HG02938 (cell line): Measurements from ENCODE around the gene TAF10.

Source experiments
- ATAC-seq: cut with Tn5 transposase; IDR thresholded peaks from one replicate; pipeline ENCODE4 v1.9.1; 2021; ENCODE audit warnings: mild to moderate bottlenecking, moderate library complexity; ENCODE audit not compliant: unreplicated experiment

The TAF10 gene

DNA sequence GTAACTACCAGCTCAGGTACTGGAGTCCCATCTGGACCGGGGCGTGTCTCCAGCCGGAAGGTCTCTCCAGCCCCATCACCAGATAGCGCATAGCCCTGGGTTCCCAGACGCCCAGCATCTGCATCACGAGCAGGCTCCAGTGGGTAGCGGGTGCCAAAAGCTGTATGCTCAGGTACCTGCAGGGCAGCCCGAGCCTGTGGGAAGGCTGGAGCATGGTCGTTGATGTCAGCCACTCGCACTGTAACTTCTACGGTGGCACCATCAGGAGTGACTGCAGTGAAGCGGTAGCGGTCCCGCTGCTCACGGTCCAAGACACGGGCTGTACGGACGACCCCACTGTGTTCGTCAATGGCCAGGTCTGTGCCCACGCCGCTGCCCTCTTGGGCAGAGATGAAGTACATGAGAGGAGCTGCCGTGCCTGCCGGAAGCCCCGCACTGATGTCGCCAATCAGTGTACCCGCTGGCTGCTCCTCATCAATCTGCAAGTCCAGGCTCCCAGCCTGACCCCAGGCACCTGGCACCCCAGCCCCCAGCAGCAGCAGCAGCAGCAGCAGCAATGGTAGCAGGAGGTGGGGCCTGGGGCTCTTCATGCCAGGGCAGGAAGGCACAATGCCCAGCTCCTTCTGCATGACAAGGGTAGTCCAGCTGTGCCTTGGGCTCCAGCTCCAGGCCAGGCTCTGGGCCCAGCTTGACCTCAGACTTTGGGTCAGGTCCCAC lies 29.1 kb upstream of the TAF10 start:
- no peak for ATAC-seq

DNA sequence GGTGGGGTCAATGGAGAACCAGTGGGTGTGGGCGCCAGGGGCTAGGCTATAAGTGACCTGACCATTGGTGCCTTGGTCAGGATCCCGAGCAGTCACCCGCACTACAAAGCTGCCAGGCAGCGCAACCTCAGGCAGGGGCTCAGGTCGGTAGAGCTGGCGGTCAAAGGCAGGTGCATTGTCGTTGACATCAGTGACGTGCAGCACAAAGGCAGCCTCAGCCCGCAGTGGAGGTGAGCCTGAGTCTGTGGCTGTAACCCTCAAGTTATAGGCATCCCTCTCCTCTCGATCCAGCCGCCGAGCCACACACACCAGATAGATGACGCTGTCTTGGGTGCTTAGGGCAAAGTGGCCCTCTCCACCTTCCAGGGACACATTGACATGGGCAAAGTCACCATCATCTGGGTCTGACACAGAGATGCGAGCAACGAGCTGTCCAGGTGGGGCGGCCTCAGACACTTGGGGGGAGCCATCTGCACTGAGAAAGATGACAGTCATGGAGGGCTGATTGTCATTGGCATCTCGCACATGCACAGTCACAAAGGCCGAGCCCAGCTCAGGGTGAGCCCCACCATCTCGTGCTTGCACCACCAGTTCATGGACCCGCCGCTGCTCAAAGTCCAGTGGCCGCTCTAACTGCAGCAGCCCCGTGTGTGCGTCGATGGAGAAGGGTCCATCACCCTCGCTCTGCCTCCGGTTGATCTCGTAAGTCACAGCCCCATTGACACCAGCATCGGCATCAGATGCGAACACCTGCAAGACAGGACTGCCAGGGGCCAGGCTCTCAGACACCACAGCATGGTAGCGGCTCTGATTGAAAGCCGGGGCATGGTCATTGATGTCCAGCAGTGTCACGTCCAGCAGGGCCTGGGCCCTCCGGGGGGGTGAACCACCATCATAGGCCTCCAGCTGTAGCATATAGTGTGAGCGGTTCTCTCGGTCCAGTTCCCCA lies 28.3 kb upstream of the TAF10 start:
- ATAC-seq: no peak

DNA sequence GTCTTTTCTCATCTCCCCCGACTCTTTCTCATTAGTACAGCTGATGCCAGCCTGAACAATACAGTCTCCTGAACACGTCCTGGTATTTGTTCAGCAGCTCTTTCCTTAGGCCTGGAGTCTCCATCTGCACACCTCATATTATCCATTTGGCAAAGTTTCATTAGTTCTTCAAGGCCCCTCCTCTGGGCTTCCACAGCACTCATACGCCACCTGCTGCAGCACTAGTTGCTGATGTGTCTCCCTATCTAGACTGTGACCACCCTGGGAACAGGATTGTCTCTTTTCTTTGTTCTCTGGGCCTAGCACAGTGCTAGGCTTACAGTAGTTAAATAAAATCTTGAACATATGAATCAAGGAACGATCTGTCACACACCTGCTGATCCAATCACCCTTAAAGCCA lies 26.4 kb upstream of the TAF10 start:
- no peak for ATAC-seq

DNA sequence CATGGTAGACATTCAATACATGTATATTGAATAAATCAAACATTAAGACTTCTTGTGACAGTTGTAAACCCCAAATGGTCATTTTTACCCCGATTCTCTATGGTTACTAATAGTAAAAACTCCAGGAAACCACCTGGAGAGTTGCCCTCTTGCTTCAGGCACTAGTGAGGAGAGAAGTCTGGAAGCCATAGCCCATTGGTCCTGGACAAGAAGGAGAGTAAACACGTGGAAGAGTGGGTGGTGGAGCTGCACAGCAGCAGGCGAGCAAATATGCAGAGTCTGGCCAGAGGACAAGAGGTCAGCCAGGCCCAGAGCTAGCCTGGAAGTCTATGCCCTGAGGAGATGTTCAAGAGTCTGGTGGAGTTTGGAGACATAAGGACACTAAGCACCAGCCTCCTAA lies 25.9 kb upstream of the TAF10 start:
- no peak for ATAC-seq

DNA sequence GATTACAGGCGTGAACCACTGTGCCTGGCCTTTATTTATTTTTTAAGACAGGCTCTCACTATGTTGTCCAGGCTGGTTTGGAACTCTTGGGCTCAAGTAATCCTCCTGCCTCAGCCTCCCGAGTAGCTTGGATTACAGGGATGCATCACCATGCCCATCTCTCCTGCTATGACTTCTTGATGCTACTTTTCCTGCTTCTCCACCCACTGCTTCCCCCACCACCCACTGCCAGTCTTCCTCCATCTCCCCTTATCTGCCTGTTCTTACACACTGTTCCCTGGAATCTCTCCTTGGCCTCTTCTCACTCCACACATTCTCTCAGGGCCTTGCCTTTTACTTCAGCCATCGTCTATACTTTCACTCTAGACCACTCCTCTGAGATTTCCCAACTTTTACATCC lies 24.5 kb upstream of the TAF10 start:
- ATAC-seq: no peak

DNA sequence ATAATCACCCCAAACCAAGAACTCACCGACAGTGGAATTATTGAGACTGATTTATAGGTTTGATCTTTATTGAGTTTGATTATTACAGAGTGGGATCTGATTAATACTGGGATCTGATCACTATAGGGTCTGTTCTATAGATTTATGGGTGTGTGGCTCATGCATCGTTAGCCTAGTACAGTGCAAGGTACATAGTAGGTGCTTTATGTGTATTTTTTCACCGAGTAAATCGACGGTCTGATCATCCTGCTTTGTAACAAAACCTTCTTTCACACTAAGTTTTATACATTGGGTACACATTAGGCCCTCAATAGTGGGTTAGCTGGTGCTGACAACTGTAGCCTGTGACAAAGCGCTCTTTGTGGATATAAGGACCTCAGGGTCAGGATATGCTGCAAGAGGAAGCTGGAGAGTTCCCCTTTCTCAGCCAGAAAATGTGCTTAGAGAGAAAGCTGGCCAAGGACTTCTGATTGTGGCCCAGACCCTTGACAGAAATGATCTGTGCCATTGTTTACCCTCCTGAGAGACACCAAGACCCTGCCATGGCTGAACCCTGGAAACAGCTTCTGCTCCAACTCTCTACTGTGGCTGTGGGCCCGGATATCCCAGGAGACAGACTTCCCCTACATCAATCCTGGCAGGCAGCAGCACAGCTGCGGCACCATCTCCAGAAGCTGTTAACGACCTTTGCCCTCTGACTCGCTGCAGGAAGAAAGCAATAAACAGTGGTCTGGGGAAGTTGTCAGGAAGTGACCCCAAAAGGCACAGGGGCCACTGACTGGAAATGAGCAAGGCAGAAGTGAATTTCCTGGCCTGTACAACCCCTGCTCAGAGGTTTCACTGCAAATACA lies 23.3 kb upstream of the TAF10 start:
- ATAC-seq: no peak

DNA sequence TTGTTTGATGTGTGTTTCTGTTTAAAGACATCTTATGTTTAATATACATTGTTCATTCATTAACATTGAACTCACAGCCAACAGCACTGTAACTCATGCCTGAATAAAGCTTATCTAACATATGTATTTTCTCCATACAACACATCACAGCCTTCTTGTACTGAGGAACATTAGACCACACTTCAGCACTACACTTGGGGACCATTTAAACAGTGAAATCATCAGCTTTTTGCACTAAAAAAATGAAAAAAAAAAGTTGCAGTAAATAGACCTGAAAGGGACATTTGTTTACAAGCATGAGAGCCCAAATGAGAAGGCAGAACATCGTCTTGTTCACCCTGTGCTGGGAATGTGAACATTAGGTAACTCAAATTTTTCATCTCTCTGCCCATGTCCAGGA lies 22.5 kb upstream of the TAF10 start:
- ATAC-seq: no peak

DNA sequence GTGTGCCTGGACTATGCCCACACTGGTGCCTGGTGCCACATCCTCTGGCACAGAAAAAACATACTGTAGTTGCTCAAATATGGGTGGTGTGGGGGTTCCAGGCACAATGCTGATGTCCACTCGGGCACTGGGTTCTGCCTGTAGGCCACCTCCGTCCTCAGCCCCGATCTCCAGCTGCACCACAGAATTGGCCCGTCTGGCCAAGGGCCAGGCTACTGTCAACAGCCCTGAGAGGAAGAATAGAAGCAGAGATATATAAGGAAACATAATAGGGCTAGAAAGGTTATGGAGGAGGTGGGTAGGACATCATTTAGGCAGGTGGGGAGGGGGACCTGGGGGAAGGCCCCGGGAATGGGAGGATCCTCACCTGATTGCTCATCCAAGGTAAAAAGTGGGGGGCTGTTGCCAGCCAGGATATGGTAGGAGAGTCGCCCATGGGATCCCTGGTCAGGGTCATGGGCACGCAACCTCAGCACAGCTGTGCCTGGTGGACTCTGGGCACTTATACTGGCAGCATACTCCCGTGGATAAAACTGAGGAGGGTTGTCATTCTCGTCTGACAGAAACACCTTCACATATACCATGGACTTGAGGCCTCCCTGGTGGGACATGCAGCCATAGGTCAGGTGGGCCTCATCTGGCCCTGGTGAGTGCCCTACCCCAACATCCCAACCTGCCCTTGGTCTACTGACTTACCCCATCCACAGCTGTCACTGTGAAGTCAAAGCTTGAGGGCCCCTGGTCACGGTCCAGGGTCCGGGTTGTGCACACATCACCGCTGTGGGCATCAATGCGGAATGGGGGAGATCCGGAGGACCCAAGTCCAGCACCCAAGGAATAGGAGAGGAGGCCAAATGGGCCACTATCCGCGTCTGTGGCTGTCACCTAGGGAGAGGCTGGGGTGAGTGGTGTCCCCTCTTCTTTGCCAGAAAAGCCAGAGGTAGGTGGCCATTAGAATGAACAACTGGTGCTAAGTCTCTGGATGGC lies 21.7 kb upstream of the TAF10 start:
- no peak for ATAC-seq

DNA sequence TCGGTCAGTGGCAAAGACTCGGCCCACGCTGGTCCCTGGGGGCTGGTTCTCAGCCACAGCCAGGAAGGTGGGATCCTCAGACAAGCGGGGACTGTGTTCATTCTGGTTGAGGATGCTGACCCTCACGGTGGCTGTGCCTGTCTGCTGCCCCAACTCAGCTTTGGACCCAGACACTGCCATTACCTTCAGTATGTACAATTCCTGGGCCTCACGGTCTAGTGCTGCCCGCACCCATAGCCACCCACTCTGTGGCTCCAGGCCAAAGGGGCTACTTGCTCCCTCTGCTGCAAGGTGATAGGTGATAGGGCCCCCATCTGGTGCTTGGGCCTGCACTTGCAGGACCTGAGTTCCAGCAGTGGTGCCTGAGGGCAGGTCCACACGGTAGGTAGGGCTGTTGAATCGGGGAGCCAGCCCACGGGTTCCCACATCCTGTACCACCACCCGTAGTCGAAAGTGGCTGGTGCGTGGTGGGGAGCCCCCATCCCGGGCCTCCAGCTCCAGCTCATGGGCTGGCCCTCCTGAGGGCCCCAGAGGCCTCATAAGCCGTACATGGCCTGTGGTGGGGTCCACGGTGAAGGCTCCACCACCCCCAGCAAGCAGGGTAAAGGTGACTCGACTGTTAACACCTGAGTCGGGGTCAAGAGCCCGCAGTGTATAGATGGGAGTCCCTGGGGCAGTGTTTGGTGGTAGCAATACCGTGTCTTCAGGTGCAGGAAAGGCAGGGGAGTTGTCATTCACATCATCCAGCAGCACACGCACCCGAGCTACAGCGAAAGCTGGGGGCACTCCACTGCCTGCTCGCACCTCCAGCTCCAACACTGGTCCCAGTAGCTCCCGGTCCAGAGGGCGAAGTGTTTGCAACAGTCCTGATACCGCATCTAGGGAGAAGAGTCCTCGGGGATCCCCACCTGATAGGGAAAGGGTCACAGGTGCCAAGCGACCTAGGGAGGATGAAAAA lies 20.4 kb upstream of the TAF10 start:
- ATAC-seq: no peak

DNA sequence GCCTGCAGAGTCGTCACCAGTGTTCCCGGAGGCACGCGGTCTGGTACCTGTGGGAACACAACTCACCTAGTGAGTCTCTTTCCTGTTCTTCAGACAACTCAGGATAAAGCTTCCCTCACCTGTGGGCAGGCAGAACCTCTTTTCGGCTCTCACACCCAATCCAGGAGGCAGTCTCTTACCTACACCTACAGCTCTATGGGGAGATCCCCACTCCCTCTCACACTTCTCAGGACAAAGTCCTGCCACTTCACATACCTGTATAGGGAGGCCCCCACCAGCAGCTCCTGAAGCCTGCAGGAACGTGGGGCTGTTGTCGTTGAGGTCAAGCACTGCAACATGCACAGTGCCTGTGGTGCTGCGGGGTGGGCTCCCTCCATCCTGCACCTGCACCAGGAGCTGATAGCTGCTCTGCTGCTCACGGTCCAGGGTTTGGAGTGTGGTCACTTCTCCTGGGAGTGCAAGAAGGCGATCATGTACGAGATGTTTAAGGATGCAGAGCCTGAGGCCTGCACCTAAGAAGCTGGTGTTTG lies 19.4 kb upstream of the TAF10 start:
- ATAC-seq: no peak

DNA sequence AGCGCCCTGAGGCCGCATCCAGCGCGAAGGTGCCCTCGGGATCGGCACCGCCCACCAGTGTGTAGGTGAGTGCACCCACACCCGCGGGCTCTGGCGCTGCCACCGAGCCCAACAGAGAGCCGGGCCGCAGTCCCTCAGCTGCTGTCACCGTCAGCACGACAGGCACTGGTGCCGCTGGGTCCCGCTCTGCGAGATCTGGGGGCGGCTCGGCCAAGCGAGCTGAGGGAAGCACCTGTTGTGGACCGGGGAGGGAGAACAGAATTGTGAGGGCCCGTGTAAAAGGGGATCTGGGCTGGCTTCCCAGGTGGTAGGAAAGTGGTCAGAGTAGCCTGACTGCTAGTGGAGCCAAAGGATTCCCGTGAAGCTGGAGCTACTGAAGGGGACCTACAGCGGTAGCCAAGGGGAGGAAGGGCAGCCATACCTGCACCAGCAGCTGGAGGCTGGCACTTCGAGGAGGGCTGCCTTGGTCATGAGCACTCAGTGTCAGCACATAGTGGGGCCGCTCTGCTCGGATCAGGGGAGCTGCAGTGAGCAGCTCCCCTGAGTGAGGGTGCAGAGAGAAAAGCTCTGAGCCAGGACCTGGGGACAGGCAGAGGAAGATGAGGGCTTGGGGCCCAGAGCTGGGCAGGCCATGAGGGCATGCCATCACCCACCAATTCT lies 18.7 kb upstream of the TAF10 start:
- ATAC-seq: no peak

DNA sequence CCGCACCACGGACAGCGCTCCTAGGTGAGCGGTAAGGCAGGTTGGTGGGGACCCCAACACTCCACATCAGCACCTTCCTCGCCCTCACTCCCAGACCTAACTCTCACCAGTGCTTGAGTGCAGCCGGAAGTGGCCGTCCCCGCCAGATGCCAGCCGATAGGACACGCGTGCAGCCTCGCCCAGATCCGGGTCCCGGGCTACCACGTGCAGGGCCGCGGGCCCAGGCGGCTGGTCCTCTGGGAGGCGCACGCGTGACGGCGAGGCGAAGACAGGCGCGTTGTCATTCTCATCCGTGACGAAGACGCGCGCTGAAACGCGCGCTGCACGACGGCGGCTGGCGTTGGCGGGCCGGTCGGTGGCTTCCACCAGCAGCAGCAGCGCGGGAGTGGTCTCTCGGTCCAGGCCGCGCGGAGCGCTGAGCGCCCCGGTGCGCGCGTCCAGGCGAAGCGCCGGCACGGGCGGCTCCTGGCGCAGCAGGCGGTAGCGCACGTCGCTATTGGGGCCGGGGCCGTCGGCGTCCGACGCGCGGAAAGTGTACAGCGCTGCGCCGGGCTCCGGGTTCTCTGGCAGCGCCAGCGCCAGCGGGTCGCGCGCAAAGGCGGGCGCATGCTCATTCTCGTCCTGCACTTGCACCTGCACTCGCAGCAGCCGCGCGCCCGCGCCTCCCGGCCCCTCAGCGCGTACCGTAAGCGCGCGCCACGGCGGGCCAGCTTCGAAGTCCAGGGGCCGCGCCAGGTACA lies 18.0 kb upstream of the TAF10 start:
- ATAC-seq: no peak

DNA sequence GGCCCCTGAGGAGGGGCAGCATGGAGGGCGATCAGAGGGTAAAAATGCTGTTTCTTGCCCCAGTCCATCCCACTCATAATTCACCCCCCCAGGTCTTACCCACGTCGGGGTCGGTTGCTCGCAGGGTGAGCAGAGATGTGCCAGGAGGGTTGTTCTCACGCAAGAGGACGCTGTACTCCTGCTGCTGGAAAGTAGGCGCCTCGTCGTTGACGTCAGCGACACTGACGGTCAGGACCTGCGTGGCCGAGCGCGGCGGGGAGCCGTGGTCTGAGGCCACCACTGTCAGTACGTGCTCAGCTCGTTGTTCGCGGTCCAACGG lies 17.5 kb upstream of the TAF10 start:
- no peak for ATAC-seq

DNA sequence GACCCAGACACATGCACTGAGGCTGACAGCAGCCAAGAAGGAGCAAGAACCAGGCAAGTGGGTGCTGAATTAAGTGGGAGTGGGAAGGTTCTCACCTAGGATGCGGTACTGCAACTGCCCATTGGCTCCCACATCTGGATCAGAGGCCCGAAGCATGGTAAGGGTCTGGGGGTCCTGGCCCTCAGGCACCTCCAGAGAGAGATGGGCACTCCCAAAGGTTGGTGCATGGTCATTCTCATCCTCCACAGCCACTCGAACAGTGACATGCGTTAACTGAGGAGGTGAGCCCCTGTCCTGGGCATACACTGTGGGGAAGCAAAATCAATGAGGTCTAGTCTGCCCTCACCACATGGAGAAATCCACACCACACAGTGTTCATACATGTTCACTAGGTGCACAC lies 16.5 kb upstream of the TAF10 start:
- no peak for ATAC-seq

DNA sequence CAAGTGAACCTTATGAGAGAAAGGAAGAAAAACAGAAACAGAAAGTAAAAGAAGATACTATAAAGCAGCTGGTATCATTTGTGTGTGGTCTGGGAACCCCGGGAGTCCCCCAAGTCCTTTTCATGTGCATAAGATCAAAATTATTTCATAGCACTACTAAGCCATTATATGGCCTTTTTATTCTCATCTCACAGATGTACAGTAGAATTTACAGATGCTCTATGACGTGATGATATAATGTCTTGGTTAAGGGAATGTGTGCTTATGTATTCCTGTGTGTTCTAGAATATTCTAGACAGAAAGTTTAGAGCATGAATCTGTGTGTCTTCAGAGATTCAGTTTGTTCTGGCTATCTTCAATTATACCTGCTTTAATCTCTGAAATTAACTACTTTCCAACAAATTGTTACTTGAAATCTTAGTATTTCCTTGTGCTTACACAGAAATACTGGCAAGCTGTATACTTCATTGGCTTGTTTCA lies 15.8 kb upstream of the TAF10 start:
- peak; percentile 76 for ATAC-seq

DNA sequence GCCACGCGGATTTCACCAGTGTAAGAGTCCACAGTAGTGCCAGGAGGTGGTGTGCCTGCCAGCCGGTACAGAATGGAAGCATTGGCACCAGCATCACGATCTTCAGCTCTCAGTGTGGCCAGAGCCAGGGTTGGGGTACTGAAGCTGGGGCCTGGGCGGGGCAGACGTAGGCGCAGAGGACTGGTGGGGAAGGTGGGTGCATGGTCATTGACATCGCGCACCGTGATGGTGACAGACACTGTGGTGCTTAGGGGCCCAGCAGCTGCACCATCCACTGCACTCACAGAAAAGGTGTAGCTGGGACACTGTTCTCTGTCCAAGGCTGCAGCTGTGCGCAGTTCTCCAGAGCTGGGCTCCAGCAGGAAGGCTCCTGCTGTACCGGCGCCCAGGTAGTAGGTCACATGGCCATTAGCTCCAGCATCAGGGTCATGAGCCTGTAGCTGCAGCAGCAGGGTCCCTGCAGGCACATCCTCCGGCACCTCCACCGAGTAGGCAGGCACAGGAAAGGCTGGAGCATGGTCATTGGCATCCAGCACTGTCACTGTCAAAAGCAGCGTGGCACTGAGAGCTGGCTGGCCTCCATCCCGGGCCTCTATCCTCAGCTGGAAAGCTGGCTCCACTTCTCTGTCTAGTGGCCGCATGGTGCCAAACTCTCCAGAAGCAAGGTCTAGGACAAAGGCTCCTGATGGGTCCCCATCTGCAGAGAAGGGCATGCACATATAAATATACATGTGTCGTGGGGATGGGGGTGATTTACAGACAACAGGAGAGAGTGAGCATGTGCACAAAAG lies 15.2 kb upstream of the TAF10 start:
- ATAC-seq: no peak
